ENCODE measurements around the gene MRPL16. TPM values are rescaled to one million over a fixed set of nuclear protein-coding genes. Genes with fewer than 3 reads are reported as not detected.

Gene MRPL16
- total and polyA plus RNA-seq, 12 donors, result 47.5 to 143 (median 74.1) TPM

- H3K9me3 ChIP-seq (replicated peaks in 1 of 3), result no peaks in the 10 kb centered on the region
- TF ChIP-seq CTCF (IDR thresholded peaks at IDR 0.05), result peak; percentile 33 to 88 (median 71)
- TF ChIP-seq POLR2A (IDR thresholded peaks at IDR 0.05), result no peak
- no peak overlapping the region for H3K27ac ChIP-seq
- DNase-seq, result peak in 4 of 7 donors; percentile 38 to 63 (median 52)
- peaks cover 0 to 55% of the 10 kb centered on the region in 2 donors for H3K36me3 ChIP-seq (replicated peaks in 1 of 2)
- WGBS, 4 donors, result 47 to 48% (median 48%) methylated on average over 4 of the region's 4 CpGs
- H3K27me3 ChIP-seq, result no peaks in the 10 kb centered on the region
- H3K4me3 ChIP-seq, result no peak overlapping the region
- intact Hi-C loops (cut with DNase I), result loop anchor here in 1 of 2 donors (2.0 kb wide), 1 partner anchor 50 kb away; no protein-coding TSS in a partner anchor
- H3K4me1 ChIP-seq (replicated peaks in 1 of 2), result peaks cover 0 to 6% of the 10 kb centered on the region in 2 donors
These were observed 7.9 kb downstream of the MRPL16 start for GRCh38 chr11:59802639-59803176.

- Histone ChIP-seq H3K36me3 (replicated peaks in 1 of 2) (peaks cover 0 to 59% of the 10 kb centered on the region in 2 donors), H3K9me3 (replicated peaks in 1 of 3) (no peaks in the 10 kb centered on the region), H3K4me1 (replicated peaks in 1 of 2) (peaks cover 0 to 6% of the 10 kb centered on the region in 2 donors), H3K4me3 (no peak overlapping the region), H3K27ac (peak overlapping the region in 2 of 5 donors; percentile 4 to 47), H3K27me3 (no peaks in the 10 kb centered on the region)
- intact Hi-C loops (cut with DNase I), result loop anchor here in 1 of 2 donors (2.0 kb wide), 1 partner anchor 49 kb away; no protein-coding TSS in a partner anchor
- peak in 6 of 7 donors; percentile 41 to 60 (median 49) for DNase-seq
- TF ChIP-seq POLR2A (IDR thresholded peaks at IDR 0.05) (no peak), CTCF (IDR thresholded peaks at IDR 0.05) (no peak)
- WGBS, 4 donors, result 52 to 59% (median 55%) methylated on average over 5 of the region's 5 CpGs
These were observed 8.5 kb downstream of the MRPL16 start for GRCh38 chr11:59801981-59802638.

- Histone ChIP-seq H3K4me3 (no peak overlapping the region), H3K27ac (no peak overlapping the region), H3K9me3 (replicated peaks in 1 of 3) (no peaks in the 10 kb centered on the region), H3K4me1 (replicated peaks in 1 of 2) (peaks cover 0 to 6% of the 10 kb centered on the region in 2 donors), H3K36me3 (replicated peaks in 1 of 2) (peaks cover 0 to 57% of the 10 kb centered on the region in 2 donors), H3K27me3 (no peaks in the 10 kb centered on the region)
- intact Hi-C loops (cut with DNase I), result no loop called here
- no peak for DNase-seq
- 50 to 63% (median 58%) methylated on average over 2 of the region's 2 CpGs for WGBS, 4 donors
- TF ChIP-seq POLR2A (IDR thresholded peaks at IDR 0.05) (no peak), CTCF (IDR thresholded peaks at IDR 0.05) (no peak)
These were observed 9.3 kb downstream of the MRPL16 start for GRCh38 chr11:59801160-59801706.

- intact Hi-C loops (cut with DNase I), result no loop called here
- Histone ChIP-seq H3K9me3 (replicated peaks in 1 of 3) (no peaks in the 10 kb centered on the region), H3K4me3 (no peak overlapping the region), H3K36me3 (replicated peaks in 1 of 2) (peaks cover 0 to 57% of the 10 kb centered on the region in 2 donors), H3K27me3 (no peaks in the 10 kb centered on the region), H3K4me1 (replicated peaks in 1 of 2) (peaks cover 0 to 6% of the 10 kb centered on the region in 2 donors), H3K27ac (no peak overlapping the region)
- no peak for DNase-seq
- 89 to 93% (median 89%) methylated on average over 7 of the region's 7 CpGs for WGBS, 4 donors
- TF ChIP-seq POLR2A (IDR thresholded peaks at IDR 0.05) (no peak), CTCF (IDR thresholded peaks at IDR 0.05) (no peak)
These were observed 10.1 kb downstream of the MRPL16 start for GRCh38 chr11:59800390-59801025.

Measured in adrenal gland (tissue), 12 donors.